ENCODE results near the gene PON3. TPM values are rescaled to one million over a fixed set of nuclear protein-coding genes. Genes with fewer than 3 reads are reported as not detected.

Gene PON3
- total and polyA plus RNA-seq, 2 experiments from 2014 or later = 1.4 to 1.6 TPM

DNA sequence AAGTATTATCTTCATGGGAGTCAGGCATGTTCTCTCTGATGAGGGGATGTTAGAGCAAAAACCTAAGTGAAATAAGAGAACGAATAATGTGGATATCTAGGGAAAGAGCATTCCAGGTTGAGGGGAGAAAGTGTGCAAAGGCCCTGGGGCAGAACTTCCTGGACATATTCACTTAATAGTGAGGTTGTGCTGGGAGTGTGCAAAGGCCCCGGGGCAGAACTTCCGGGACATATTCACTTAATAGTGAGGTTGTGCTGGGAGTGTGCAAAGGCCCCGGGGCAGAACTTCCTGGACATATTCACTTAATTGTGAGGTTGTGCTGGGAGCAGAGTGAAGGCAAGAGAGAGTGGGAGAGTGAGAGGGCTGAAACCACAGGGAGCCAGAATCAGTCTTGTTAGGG is 83.6 kb downstream of the PON3 start:
- ATAC-seq = no peak
- Mint-ChIP-seq H3K27ac (no peak overlapping the region), H3K9me3 (no peaks in the 10 kb centered on the region), H3K27me3 (ENCODE audit: insufficient read depth, low read depth, poor library complexity) (peaks cover 1% of the 10 kb centered on the region), H3K4me3 (no peak overlapping the region), H3K36me3 (ENCODE audit: low read depth) (no peaks in the 10 kb centered on the region), H3K4me1 (no peaks in the 10 kb centered on the region)
- Histone ChIP-seq H3K4me2 (no peak overlapping the region), H3K79me2 (replicated peaks; ENCODE audit: insufficient read depth) (no peaks in the 10 kb centered on the region), H3K27ac (ENCODE audit: low read depth) (no peak overlapping the region), H3K27me3 (ENCODE audit: insufficient read depth) (no peaks in the 10 kb centered on the region), H4K20me1 (replicated peaks; ENCODE audit: insufficient read depth) (no peaks in the 10 kb centered on the region), H3K4me1 (ENCODE audit: insufficient read depth) (no peaks in the 10 kb centered on the region), H3K36me3 (ENCODE audit: insufficient read depth) (no peaks in the 10 kb centered on the region), H3K4me3 (no peak overlapping the region), H2AFZ (no peak overlapping the region), H3K9me2 (ENCODE audit: insufficient read depth) (peaks cover 4% of the 10 kb centered on the region; the same call in 1 of the 2 replicates), H3F3A (replicated peaks; ENCODE audit: low read depth) (no peaks in the 10 kb centered on the region)
- DNase-seq (ENCODE audit: low spot score) = no peak
- TF ChIP-seq POLR2AphosphoS5 (IDR thresholded peaks at IDR 0.05; ENCODE audit: low read depth) (no peak), ZNF331 (CRISPR knock-in tag; IDR thresholded peaks at IDR 0.05; ENCODE audit: low read depth) (no peak), CREB1 (CRISPR knock-in tag; IDR thresholded peaks at IDR 0.05; ENCODE audit: low read depth) (no peak), EZH2 (IDR thresholded peaks at IDR 0.05; ENCODE audit: low read depth, unreplicated experiment) (no peak), EZH2phosphoT487 (IDR thresholded peaks at IDR 0.05; ENCODE audit: unreplicated experiment) (no peak), JUNB (IDR thresholded peaks at IDR 0.05; ENCODE audit: unreplicated experiment) (no peak), NANOG (IDR thresholded peaks at IDR 0.05; ENCODE audit: borderline replicate concordance) (no peak), ZNF114 (CRISPR knock-in tag; IDR thresholded peaks at IDR 0.05) (no peak), STAT1 (IDR thresholded peaks at IDR 0.05; ENCODE audit: unreplicated experiment) (no peak)
- TF ChIP-seq, protein P1, sequence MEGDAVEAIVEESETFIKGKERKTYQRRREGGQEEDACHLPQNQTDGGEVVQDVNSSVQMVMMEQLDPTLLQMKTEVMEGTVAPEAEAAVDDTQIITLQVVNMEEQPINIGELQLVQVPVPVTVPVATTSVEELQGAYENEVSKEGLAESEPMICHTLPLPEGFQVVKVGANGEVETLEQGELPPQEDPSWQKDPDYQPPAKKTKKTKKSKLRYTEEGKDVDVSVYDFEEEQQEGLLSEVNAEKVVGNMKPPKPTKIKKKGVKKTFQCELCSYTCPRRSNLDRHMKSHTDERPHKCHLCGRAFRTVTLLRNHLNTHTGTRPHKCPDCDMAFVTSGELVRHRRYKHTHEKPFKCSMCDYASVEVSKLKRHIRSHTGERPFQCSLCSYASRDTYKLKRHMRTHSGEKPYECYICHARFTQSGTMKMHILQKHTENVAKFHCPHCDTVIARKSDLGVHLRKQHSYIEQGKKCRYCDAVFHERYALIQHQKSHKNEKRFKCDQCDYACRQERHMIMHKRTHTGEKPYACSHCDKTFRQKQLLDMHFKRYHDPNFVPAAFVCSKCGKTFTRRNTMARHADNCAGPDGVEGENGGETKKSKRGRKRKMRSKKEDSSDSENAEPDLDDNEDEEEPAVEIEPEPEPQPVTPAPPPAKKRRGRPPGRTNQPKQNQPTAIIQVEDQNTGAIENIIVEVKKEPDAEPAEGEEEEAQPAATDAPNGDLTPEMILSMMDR (conservative IDR thresholded peaks at IDR 0.05; ENCODE audit: low read depth in 2 of 2) = no peak
- TF ChIP-seq, protein P2, sequence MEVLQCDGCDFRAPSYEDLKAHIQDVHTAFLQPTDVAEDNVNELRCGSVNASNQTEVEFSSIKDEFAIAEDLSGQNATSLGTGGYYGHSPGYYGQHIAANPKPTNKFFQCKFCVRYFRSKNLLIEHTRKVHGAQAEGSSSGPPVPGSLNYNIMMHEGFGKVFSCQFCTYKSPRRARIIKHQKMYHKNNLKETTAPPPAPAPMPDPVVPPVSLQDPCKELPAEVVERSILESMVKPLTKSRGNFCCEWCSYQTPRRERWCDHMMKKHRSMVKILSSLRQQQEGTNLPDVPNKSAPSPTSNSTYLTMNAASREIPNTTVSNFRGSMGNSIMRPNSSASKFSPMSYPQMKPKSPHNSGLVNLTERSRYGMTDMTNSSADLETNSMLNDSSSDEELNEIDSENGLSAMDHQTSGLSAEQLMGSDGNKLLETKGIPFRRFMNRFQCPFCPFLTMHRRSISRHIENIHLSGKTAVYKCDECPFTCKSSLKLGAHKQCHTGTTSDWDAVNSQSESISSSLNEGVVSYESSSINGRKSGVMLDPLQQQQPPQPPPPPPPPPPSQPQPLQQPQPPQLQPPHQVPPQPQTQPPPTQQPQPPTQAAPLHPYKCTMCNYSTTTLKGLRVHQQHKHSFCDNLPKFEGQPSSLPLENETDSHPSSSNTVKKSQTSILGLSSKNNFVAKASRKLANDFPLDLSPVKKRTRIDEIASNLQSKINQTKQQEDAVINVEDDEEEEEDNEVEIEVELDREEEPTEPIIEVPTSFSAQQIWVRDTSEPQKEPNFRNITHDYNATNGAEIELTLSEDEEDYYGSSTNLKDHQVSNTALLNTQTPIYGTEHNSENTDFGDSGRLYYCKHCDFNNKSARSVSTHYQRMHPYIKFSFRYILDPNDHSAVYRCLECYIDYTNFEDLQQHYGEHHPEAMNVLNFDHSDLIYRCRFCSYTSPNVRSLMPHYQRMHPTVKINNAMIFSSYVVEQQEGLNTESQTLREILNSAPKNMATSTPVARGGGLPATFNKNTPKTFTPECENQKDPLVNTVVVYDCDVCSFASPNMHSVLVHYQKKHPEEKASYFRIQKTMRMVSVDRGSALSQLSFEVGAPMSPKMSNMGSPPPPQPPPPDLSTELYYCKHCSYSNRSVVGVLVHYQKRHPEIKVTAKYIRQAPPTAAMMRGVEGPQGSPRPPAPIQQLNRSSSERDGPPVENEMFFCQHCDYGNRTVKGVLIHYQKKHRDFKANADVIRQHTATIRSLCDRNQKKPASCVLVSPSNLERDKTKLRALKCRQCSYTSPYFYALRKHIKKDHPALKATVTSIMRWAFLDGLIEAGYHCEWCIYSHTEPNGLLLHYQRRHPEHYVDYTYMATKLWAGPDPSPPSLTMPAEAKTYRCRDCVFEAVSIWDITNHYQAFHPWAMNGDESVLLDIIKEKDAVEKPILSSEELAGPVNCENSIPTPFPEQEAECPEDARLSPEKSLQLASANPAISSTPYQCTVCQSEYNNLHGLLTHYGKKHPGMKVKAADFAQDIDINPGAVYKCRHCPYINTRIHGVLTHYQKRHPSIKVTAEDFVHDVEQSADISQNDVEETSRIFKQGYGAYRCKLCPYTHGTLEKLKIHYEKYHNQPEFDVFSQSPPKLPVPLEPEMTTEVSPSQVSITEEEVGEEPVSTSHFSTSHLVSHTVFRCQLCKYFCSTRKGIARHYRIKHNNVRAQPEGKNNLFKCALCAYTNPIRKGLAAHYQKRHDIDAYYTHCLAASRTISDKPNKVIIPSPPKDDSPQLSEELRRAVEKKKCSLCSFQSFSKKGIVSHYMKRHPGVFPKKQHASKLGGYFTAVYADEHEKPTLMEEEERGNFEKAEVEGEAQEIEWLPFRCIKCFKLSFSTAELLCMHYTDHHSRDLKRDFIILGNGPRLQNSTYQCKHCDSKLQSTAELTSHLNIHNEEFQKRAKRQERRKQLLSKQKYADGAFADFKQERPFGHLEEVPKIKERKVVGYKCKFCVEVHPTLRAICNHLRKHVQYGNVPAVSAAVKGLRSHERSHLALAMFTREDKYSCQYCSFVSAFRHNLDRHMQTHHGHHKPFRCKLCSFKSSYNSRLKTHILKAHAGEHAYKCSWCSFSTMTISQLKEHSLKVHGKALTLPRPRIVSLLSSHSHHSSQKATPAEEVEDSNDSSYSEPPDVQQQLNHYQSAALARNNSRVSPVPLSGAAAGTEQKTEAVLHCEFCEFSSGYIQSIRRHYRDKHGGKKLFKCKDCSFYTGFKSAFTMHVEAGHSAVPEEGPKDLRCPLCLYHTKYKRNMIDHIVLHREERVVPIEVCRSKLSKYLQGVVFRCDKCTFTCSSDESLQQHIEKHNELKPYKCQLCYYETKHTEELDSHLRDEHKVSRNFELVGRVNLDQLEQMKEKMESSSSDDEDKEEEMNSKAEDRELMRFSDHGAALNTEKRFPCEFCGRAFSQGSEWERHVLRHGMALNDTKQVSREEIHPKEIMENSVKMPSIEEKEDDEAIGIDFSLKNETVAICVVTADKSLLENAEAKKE (CRISPR knock-in tag; IDR thresholded peaks at IDR 0.05) = no peak
- TF ChIP-seq, protein P3, sequence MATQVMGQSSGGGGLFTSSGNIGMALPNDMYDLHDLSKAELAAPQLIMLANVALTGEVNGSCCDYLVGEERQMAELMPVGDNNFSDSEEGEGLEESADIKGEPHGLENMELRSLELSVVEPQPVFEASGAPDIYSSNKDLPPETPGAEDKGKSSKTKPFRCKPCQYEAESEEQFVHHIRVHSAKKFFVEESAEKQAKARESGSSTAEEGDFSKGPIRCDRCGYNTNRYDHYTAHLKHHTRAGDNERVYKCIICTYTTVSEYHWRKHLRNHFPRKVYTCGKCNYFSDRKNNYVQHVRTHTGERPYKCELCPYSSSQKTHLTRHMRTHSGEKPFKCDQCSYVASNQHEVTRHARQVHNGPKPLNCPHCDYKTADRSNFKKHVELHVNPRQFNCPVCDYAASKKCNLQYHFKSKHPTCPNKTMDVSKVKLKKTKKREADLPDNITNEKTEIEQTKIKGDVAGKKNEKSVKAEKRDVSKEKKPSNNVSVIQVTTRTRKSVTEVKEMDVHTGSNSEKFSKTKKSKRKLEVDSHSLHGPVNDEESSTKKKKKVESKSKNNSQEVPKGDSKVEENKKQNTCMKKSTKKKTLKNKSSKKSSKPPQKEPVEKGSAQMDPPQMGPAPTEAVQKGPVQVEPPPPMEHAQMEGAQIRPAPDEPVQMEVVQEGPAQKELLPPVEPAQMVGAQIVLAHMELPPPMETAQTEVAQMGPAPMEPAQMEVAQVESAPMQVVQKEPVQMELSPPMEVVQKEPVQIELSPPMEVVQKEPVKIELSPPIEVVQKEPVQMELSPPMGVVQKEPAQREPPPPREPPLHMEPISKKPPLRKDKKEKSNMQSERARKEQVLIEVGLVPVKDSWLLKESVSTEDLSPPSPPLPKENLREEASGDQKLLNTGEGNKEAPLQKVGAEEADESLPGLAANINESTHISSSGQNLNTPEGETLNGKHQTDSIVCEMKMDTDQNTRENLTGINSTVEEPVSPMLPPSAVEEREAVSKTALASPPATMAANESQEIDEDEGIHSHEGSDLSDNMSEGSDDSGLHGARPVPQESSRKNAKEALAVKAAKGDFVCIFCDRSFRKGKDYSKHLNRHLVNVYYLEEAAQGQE (IDR thresholded peaks at IDR 0.05; ENCODE audit: unreplicated experiment) = no peak
- TF ChIP-seq, protein P4, sequence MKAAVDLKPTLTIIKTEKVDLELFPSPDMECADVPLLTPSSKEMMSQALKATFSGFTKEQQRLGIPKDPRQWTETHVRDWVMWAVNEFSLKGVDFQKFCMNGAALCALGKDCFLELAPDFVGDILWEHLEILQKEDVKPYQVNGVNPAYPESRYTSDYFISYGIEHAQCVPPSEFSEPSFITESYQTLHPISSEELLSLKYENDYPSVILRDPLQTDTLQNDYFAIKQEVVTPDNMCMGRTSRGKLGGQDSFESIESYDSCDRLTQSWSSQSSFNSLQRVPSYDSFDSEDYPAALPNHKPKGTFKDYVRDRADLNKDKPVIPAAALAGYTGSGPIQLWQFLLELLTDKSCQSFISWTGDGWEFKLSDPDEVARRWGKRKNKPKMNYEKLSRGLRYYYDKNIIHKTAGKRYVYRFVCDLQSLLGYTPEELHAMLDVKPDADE (IDR thresholded peaks at IDR 0.05) = no peak
